ENCODE data around the gene SHKBP1.

DNA sequence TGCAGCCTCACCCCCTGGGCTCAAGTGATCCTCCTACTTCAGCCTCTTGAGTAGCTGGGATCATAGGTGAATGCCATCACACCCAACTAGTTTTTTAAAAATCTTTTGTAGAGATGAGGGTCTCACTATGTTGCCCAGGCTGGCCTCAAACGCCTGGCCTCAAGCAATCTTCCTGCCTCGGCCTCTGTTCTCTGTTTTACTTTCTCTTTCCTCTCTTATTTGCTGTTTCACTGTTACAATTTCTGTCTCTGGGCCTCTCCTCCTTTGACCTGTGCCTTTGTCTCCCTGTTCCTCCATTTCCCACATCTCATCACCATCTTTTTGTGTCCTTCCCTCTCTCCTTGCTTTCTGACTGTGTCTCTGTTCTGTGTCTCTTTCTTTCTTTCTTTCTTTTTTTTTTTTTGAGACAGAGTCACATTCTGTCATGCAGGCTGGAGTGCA is 9.3 kb downstream of the SHKBP1 start:
- TF ChIP-seq NFRKB (IDR thresholded peaks at IDR 0.05) = no peak
- no peak for TF ChIP-seq LEF1 (IDR thresholded peaks at IDR 0.05; ENCODE audit: borderline replicate concordance)
- no peak for TF ChIP-seq TARDBP (IDR thresholded peaks at IDR 0.05)
- TF ChIP-seq FOXK2 (IDR thresholded peaks at IDR 0.05) = no peak
- TF ChIP-seq BHLHE40 (IDR thresholded peaks at IDR 0.05; ENCODE audit: borderline replicate concordance) = no peak
- TF ChIP-seq FOXM1 (IDR thresholded peaks at IDR 0.05; ENCODE audit: borderline replicate concordance) = no peak
- TF ChIP-seq ELF4 (IDR thresholded peaks at IDR 0.05) = no peak
- TF ChIP-seq SP1 (IDR thresholded peaks at IDR 0.05) = no peak
- no peak for TF ChIP-seq CTBP1 (IDR thresholded peaks at IDR 0.05; ENCODE audit: borderline replicate concordance)
- TF ChIP-seq, protein P1, sequence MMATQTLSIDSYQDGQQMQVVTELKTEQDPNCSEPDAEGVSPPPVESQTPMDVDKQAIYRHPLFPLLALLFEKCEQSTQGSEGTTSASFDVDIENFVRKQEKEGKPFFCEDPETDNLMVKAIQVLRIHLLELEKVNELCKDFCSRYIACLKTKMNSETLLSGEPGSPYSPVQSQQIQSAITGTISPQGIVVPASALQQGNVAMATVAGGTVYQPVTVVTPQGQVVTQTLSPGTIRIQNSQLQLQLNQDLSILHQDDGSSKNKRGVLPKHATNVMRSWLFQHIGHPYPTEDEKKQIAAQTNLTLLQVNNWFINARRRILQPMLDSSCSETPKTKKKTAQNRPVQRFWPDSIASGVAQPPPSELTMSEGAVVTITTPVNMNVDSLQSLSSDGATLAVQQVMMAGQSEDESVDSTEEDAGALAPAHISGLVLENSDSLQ (IDR thresholded peaks at IDR 0.05) = no peak
- no peak for TF ChIP-seq SUZ12 (IDR thresholded peaks at IDR 0.05)

Data from HEK293T (cell line).